HG03175 (cell line): ENCODE data around the gene TMEM61.

Experiments used
- ATAC-seq: cut with Tn5 transposase; IDR thresholded peaks from one replicate; pipeline ENCODE4 v1.9.1; 2021; ENCODE audit warnings: mild to moderate bottlenecking, moderate library complexity; ENCODE audit not compliant: unreplicated experiment

Gene TMEM61

GRCh38 chr1:55035904-55036303 lies 55.5 kb downstream of the TMEM61 start:
- no peak for ATAC-seq

- no peak for ATAC-seq
Measured at GRCh38 chr1:55037733-55038551, 57.5 kb downstream of the TMEM61 start.

GRCh38 chr1:55038552-55038838 lies 58.1 kb downstream of the TMEM61 start:
- ATAC-seq = no peak

GRCh38 chr1:55038974-55039341 lies 58.5 kb downstream of the TMEM61 start:
- no peak for ATAC-seq

GRCh38 chr1:55039342-55040082 lies 59.1 kb downstream of the TMEM61 start, which contains the start of gene PCSK9:
TSS of gene PCSK9 (plus strand) at chr1:55039548. CDS start at chr1:55039838, 290 bp downstream.
- ATAC-seq = no peak

GRCh38 chr1:55040083-55040932 lies 59.9 kb downstream of the TMEM61 start:
- no peak for ATAC-seq

- no peak for ATAC-seq
Measured at GRCh38 chr1:55040933-55041494, 60.6 kb downstream of the TMEM61 start.

- ATAC-seq = no peak
Measured at GRCh38 chr1:55041613-55042012, 61.2 kb downstream of the TMEM61 start.
